ENCODE data around the gene SAP30L.
A peak's percentile ranks its signal among the peaks of the same experiment; 100 is the strongest.

The SAP30L gene

GRCh38 chr5:154472871-154473580, 27.2 kb downstream of the SAP30L start:
- Histone ChIP-seq H3K9ac (no peak overlapping the region), H3K27me3 (peaks cover 82 to 93% (median 87%) of the 10 kb centered on the region in 11 experiments), H3K4me2 (no peak overlapping the region), H4K20me1 (peaks cover 0 to 53% (median 45%) of the 10 kb centered on the region in 11 experiments; a peak in 14 of 22 replicates), H3K9me3 (replicated peaks in 1 of 11) (peaks cover 17 to 33% (median 26%) of the 10 kb centered on the region in 11 experiments), H3K4me3 (no peak overlapping the region), H3K27ac (no peak overlapping the region), H3K36me3 (no peaks in the 10 kb centered on the region), H3K4me1 (peaks cover 0 to 12% (median under 1%) of the 10 kb centered on the region in 10 experiments; a peak in 4 of 20 replicates)
- TF ChIP-seq Cebpa-rat (IDR thresholded peaks at IDR 0.05) = no peak

- Histone ChIP-seq H3K27me3 (peaks cover 89 to 98% (median 94%) of the 10 kb centered on the region in 11 experiments), H3K27ac (no peak overlapping the region)
Measured at GRCh38 chr5:154473581-154474283, 27.9 kb downstream of the SAP30L start.

GRCh38 chr5:154474396-154475334, 28.9 kb downstream of the SAP30L start:
- Histone ChIP-seq H3K27ac (no peak overlapping the region), H3K4me2 (no peak overlapping the region), H3K4me1 (peaks cover 0 to 12% (median 0%) of the 10 kb centered on the region in 10 experiments; a peak in 2 of 20 replicates), H3K27me3 (peaks cover 98 to 100% (median 99%) of the 10 kb centered on the region in 11 experiments), H3K9ac (no peak overlapping the region), H4K20me1 (peaks cover 0 to 63% (median 52%) of the 10 kb centered on the region in 11 experiments; a peak in 14 of 22 replicates), H3K36me3 (no peaks in the 10 kb centered on the region), H3K4me3 (no peak overlapping the region), H3K9me3 (replicated peaks in 1 of 11) (peaks cover 19 to 49% (median 34%) of the 10 kb centered on the region in 11 experiments)
- no peak for TF ChIP-seq Cebpa-rat (IDR thresholded peaks at IDR 0.05)

More at GRCh38 chr5:154473581-154474283, 27.9 kb downstream of the SAP30L start:
- TF ChIP-seq Cebpa-rat (IDR thresholded peaks at IDR 0.05) = no peak
- Histone ChIP-seq H4K20me1 (peaks cover 0 to 53% (median 48%) of the 10 kb centered on the region in 11 experiments; a peak in 14 of 22 replicates), H3K4me2 (no peak overlapping the region), H3K36me3 (no peaks in the 10 kb centered on the region), H3K4me1 (peaks cover 0 to 12% (median 0%) of the 10 kb centered on the region in 10 experiments; a peak in 2 of 20 replicates), H3K9ac (no peak overlapping the region), H3K4me3 (no peak overlapping the region), H3K9me3 (replicated peaks in 1 of 11) (peaks cover 19 to 40% (median 28%) of the 10 kb centered on the region in 11 experiments)

- TF ChIP-seq Cebpa-rat (IDR thresholded peaks at IDR 0.05) = no peak
- H3K9me3 ChIP-seq (replicated peaks in 1 of 11) = peaks cover 19 to 56% (median 39%) of the 10 kb centered on the region in 11 experiments
- peak overlapping the region in 2 of 11 experiments; percentile 16 to 53; a peak in 3 of 22 replicates for H3K4me2 ChIP-seq
Measured at GRCh38 chr5:154475591-154476353, 30.0 kb downstream of the SAP30L start.

GRCh38 chr5:154476354-154477205, 30.8 kb downstream of the SAP30L start:
- Histone ChIP-seq H3K9ac (no peak overlapping the region), H3K4me3 (peak overlapping the region in 2 of 10 experiments; percentile 7 to 9; a peak in 1 of 20 replicates), H3K27me3 (peaks cover 100% of the 10 kb centered on the region in 11 experiments)

More at GRCh38 chr5:154475591-154476353, 30.0 kb downstream of the SAP30L start:
- peaks cover 100% of the 10 kb centered on the region in 11 experiments for H3K27me3 ChIP-seq
- peaks cover 0 to 12% (median 0%) of the 10 kb centered on the region in 10 experiments; a peak in 2 of 20 replicates for H3K4me1 ChIP-seq
- no peak overlapping the region for H3K27ac ChIP-seq
- peaks cover 0 to 70% (median 58%) of the 10 kb centered on the region in 11 experiments; a peak in 14 of 22 replicates for H4K20me1 ChIP-seq
- 0 out of 20 replicates have a peak overlapping the region, but pooled peaks of 2 of the 10 experiments have one; percentile 7 to 9 for H3K4me3 ChIP-seq
- H3K9ac ChIP-seq = no peak overlapping the region
- no peaks in the 10 kb centered on the region for H3K36me3 ChIP-seq

GRCh38 chr5:154477382-154478223, 31.8 kb downstream of the SAP30L start:
- H3K4me1 ChIP-seq = peaks cover 0 to 12% (median 0%) of the 10 kb centered on the region in 10 experiments; a peak in 2 of 20 replicates
- no peak for TF ChIP-seq Cebpa-rat (IDR thresholded peaks at IDR 0.05)
- H3K4me2 ChIP-seq = no peak overlapping the region
- H3K4me3 ChIP-seq = no peak overlapping the region
- H4K20me1 ChIP-seq = peaks cover 0 to 82% (median 67%) of the 10 kb centered on the region in 11 experiments; a peak in 14 of 22 replicates
- H3K36me3 ChIP-seq = no peaks in the 10 kb centered on the region
- no peak overlapping the region for H3K9ac ChIP-seq
- no peak overlapping the region for H3K27ac ChIP-seq
- H3K9me3 ChIP-seq (replicated peaks in 1 of 11) = peaks cover 23 to 63% (median 47%) of the 10 kb centered on the region in 11 experiments
- peaks cover 100% of the 10 kb centered on the region in 11 experiments for H3K27me3 ChIP-seq

More at GRCh38 chr5:154476354-154477205, 30.8 kb downstream of the SAP30L start:
- peaks cover 0 to 78% (median 61%) of the 10 kb centered on the region in 11 experiments; a peak in 14 of 22 replicates for H4K20me1 ChIP-seq
- peaks cover 19 to 56% (median 39%) of the 10 kb centered on the region in 11 experiments for H3K9me3 ChIP-seq (replicated peaks in 1 of 11)
- peaks cover 0 to 12% (median 0%) of the 10 kb centered on the region in 10 experiments; a peak in 2 of 20 replicates for H3K4me1 ChIP-seq
- H3K27ac ChIP-seq = no peak overlapping the region
- H3K36me3 ChIP-seq = no peaks in the 10 kb centered on the region
- no peak for TF ChIP-seq Cebpa-rat (IDR thresholded peaks at IDR 0.05)
- peak overlapping the region in 2 of 11 experiments; percentile 16 to 53; a peak in 4 of 22 replicates for H3K4me2 ChIP-seq
